Measurements from ENCODE around the gene BCL10. TPM values are rescaled to one million over a fixed set of nuclear protein-coding genes. Genes with fewer than 3 reads are reported as not detected.
"Not testable (repeated sequence)": the region's sequence is repeated elsewhere in the genome, so short reads cannot be mapped to it uniquely, and the experiment has no call there.

BCL10 gene
- total RNA-seq, 1 donor from 2014 or later, result 31.3 TPM

GRCh38 chr1:85262985-85263384 is 13.4 kb downstream of the BCL10 start:
- Histone ChIP-seq H3K27me3 (ENCODE audit: control insufficient read depth, insufficient read depth, low read length) (no peaks in the 10 kb centered on the region), H3K4me3 (ENCODE audit: low read depth, low read length) (no peak overlapping the region), H3K36me3 (ENCODE audit: control insufficient read depth, insufficient read depth, low read length) (peaks cover 5% of the 10 kb centered on the region)
- FAIRE-seq (no peak), DNase-seq (ENCODE audit: low read depth) (no peak)
- TF ChIP-seq CTCF (IDR thresholded peaks at IDR 0.05; ENCODE audit: insufficient read depth, low read length, severe bottlenecking), result no peak

- peak; percentile 35 for DNase-seq (ENCODE audit: low read depth)
- H3K36me3 ChIP-seq (ENCODE audit: control insufficient read depth, insufficient read depth, low read length), result peaks cover 3% of the 10 kb centered on the region
- H3K27me3 ChIP-seq (ENCODE audit: control insufficient read depth, insufficient read depth, low read length), result no peaks in the 10 kb centered on the region
- TF ChIP-seq CTCF (IDR thresholded peaks at IDR 0.05; ENCODE audit: insufficient read depth, low read length, severe bottlenecking), result no peak
- FAIRE-seq, result no peak
- peak overlapping the region; percentile 99 for H3K4me3 ChIP-seq (ENCODE audit: low read depth, low read length)
These were observed 16.5 kb downstream of the BCL10 start for GRCh38 chr1:85259912-85260274.

GRCh38 chr1:85259118-85259911 is 17.1 kb downstream of the BCL10 start, which contains the start of gene C1orf52:
Gene C1orf52 (minus strand): TSS chr1:85259662. CDS start chr1:85259633, 29 bp downstream.
- DNase-seq (ENCODE audit: low read depth) (peak; percentile 71), FAIRE-seq (no peak)
- H3K36me3 ChIP-seq (ENCODE audit: control insufficient read depth, insufficient read depth, low read length), result peaks cover 3% of the 10 kb centered on the region
- TF ChIP-seq CTCF (IDR thresholded peaks at IDR 0.05; ENCODE audit: insufficient read depth, low read length, severe bottlenecking), result peak; percentile 89
- peak within 1 kb of the TSS; percentile 99 for H3K4me3 ChIP-seq (ENCODE audit: low read depth, low read length)
- no peaks in the 10 kb centered on the region for H3K27me3 ChIP-seq (ENCODE audit: control insufficient read depth, insufficient read depth, low read length)

GRCh38 chr1:85258536-85259117 is 17.8 kb downstream of the BCL10 start:
- no peak for TF ChIP-seq CTCF (IDR thresholded peaks at IDR 0.05; ENCODE audit: insufficient read depth, low read length, severe bottlenecking)
- H3K36me3 ChIP-seq (ENCODE audit: control insufficient read depth, insufficient read depth, low read length), result peaks cover 3% of the 10 kb centered on the region
- DNase-seq (ENCODE audit: low read depth), result no peak

GRCh38 chr1:85249042-85249441 is 27.4 kb downstream of the BCL10 start:
- not testable (repeated sequence) for H3K27me3 ChIP-seq (ENCODE audit: control insufficient read depth, insufficient read depth, low read length); FAIRE-seq; H3K36me3 ChIP-seq (ENCODE audit: control insufficient read depth, insufficient read depth, low read length); H3K4me3 ChIP-seq (ENCODE audit: low read depth, low read length); DNase-seq (ENCODE audit: low read depth)

More at GRCh38 chr1:85258536-85259117, 17.8 kb downstream of the BCL10 start:
- FAIRE-seq, result no peak
- Histone ChIP-seq H3K27me3 (ENCODE audit: control insufficient read depth, insufficient read depth, low read length) (no peaks in the 10 kb centered on the region), H3K4me3 (ENCODE audit: low read depth, low read length) (peak overlapping the region; percentile 99)

- Histone ChIP-seq H3K36me3 (ENCODE audit: control insufficient read depth, insufficient read depth, low read length) (no peaks in the 10 kb centered on the region), H3K27me3 (ENCODE audit: control insufficient read depth, insufficient read depth, low read length) (no peaks in the 10 kb centered on the region), H3K4me3 (ENCODE audit: low read depth, low read length) (no peak overlapping the region)
- no peak for FAIRE-seq
- DNase-seq (ENCODE audit: low read depth), result no peak
- no peak for TF ChIP-seq CTCF (IDR thresholded peaks at IDR 0.05; ENCODE audit: insufficient read depth, low read length, severe bottlenecking)
These were observed 30.5 kb downstream of the BCL10 start for GRCh38 chr1:85245891-85246290.
